Breast epithelium (tissue), 4 donors: ENCODE measurements around the gene PLXNC1. TPM values are rescaled to one million over a fixed set of nuclear protein-coding genes. Genes with fewer than 3 reads are reported as not detected.

Experiments used
- DNase-seq, 2 donors: peaks; one replicate each; pipeline ENCODE4 v3.0.0-alpha.2; 2019; ENCODE audit warnings: low spot score in 2 of 2
- H3K27ac ChIP-seq, 2 donors: fragments of 200-600 bp; sonication (generic) in 1 of 2; one replicate each; pipeline ENCODE4 v1.5.1; 2016 to 2019; ENCODE audit warnings: mild to moderate bottlenecking in 1 of 2
- H3K27me3 ChIP-seq, 2 donors: fragments of 200-600 bp; sonication (generic) in 1 of 2; one replicate each; pipeline versions ENCODE4 v1.5.1 to v1.6.0; 2017 to 2019; ENCODE audit warnings: control low read depth in 1 of 2, mild to moderate bottlenecking in 1 of 2
- H3K36me3 ChIP-seq: fragments of 200-600 bp; one replicate; pipeline ENCODE4 v1.5.1; 2019
- H3K4me1 ChIP-seq, 2 donors: fragments of 200-600 bp; sonication (generic); one replicate each; pipeline ENCODE4 v1.5.1; 2016 to 2019; ENCODE audit warnings: control low read depth in 1 of 2
- H3K4me3 ChIP-seq, 3 donors: fragments of 200-600 bp; sonication (generic); 1 replicate in 2 of 3; 2 replicates in 1 of 3; pipeline ENCODE4 v1.5.1; 2016 to 2019; ENCODE audit warnings: mild to moderate bottlenecking in 3 of 3, moderate library complexity in 2 of 3
- H3K9me3 ChIP-seq, 2 donors: fragments of 200-600 bp; sonication (generic) in 1 of 2; one replicate each; pipeline ENCODE4 v1.5.1; 2016 to 2019; ENCODE audit warnings: control low read depth in 1 of 2
- POLR2A ChIP-seq: fragments of 450-650 bp; IDR thresholded peaks from one replicate; pipeline ENCODE4 v1.6.1; 2016; ENCODE audit warnings: antibody characterized with exemption, mild to moderate bottlenecking, moderate library complexity
- POLR2AphosphoS5 ChIP-seq, 3 donors: sonication (generic); formaldehyde crosslinking; IDR thresholded peaks; one replicate each; pipeline ENCODE4 v1.6.1; 2017; ENCODE audit warnings: antibody characterized with exemption in 3 of 3
- intact Hi-C: fragments of 100-400 bp; cut with DNase I; formaldehyde crosslinking; loops from one replicate; pipeline ENCODE4 v1.15.1; 2023; ENCODE audit warnings: low total_unique reads
- total RNA-seq, 3 donors: library from RNA; depleted of rRNA; stranded (reverse); fragments of >200 nt; gene quantifications; one replicate each; pipeline ENCODE4 v1.1.0, GENCODE V29; 2016
- TF ChIP-seq, protein P1 (sequence below), 3 donors: fragments of 450-650 bp; IDR thresholded peaks; one replicate each; pipeline ENCODE4 v1.5.1; 2016 to 2017; ENCODE audit warnings: antibody characterized with exemption in 3 of 3, mild to moderate bottlenecking in 3 of 3, moderate library complexity in 3 of 3

PLXNC1 gene
- total RNA-seq, 3 donors from 2014 or later = 7.5 to 21.4 (median 8.2) TPM

DNA sequence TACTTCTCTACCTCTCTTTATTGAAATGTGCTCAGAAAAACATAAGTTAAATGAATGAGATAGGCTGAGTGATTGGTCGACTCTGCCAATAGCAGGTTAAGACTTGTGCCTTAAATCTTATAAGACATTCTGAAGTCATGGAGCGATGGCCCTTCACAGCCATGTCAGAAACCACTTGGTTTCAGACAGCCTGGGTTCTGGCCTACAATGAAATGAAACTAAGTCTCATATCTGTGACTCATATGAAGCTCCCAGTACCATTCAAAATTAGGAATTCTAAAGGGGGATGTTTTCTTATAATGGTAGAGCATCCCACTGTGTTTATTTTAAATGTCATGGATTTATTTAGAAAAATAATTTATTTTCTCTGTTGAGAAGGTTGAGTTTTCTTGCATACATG, 42.6 kb downstream of the PLXNC1 start:
- TF ChIP-seq POLR2AphosphoS5 (IDR thresholded peaks at IDR 0.05) (no peak), POLR2A (no peak)
- TF ChIP-seq, protein P1, sequence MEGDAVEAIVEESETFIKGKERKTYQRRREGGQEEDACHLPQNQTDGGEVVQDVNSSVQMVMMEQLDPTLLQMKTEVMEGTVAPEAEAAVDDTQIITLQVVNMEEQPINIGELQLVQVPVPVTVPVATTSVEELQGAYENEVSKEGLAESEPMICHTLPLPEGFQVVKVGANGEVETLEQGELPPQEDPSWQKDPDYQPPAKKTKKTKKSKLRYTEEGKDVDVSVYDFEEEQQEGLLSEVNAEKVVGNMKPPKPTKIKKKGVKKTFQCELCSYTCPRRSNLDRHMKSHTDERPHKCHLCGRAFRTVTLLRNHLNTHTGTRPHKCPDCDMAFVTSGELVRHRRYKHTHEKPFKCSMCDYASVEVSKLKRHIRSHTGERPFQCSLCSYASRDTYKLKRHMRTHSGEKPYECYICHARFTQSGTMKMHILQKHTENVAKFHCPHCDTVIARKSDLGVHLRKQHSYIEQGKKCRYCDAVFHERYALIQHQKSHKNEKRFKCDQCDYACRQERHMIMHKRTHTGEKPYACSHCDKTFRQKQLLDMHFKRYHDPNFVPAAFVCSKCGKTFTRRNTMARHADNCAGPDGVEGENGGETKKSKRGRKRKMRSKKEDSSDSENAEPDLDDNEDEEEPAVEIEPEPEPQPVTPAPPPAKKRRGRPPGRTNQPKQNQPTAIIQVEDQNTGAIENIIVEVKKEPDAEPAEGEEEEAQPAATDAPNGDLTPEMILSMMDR (IDR thresholded peaks at IDR 0.05) = no peak
- no peaks in the 10 kb centered on the region for H3K36me3 ChIP-seq
- no peaks in the 10 kb centered on the region for H3K9me3 ChIP-seq
- H3K27me3 ChIP-seq = no peaks in the 10 kb centered on the region
- H3K27ac ChIP-seq = no peak overlapping the region
- no peaks in the 10 kb centered on the region for H3K4me1 ChIP-seq
- H3K4me3 ChIP-seq = no peak overlapping the region
- no peak for DNase-seq
- intact Hi-C loops = no loop called here

GRCh38 chr12:94191811-94192210, 43.4 kb downstream of the PLXNC1 start:
- TF ChIP-seq POLR2A = no peak
- TF ChIP-seq, protein P1 (IDR thresholded peaks at IDR 0.05) = no peak
- no peak for TF ChIP-seq POLR2AphosphoS5 (IDR thresholded peaks at IDR 0.05)
- H3K36me3 ChIP-seq = no peaks in the 10 kb centered on the region
- H3K9me3 ChIP-seq = no peaks in the 10 kb centered on the region
- no peak overlapping the region for H3K4me3 ChIP-seq
- no peaks in the 10 kb centered on the region for H3K4me1 ChIP-seq
- no peak overlapping the region for H3K27ac ChIP-seq
- intact Hi-C loops = no loop called here
- H3K27me3 ChIP-seq = no peaks in the 10 kb centered on the region
- no peak for DNase-seq

DNA sequence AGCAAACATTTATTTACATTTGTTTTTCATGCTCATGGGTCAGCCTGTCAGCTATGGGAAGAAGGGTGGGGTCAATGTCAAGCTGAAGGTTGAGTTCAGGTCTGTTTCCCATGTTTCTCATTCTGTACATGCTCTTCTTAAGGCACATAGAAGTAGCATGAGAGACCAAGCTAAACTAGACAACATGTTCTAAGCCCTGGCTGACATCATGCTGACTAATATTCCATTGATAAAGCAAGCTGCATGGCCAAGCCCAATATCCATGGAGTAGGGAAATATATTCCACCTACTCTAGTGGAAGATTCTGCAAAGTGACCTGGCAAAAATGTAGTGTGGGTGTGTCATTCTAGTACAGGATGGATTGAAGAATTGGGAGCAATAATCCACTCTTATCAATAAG, 44.1 kb downstream of the PLXNC1 start:
- Histone ChIP-seq H3K36me3 (no peaks in the 10 kb centered on the region), H3K4me3 (no peak overlapping the region), H3K9me3 (no peaks in the 10 kb centered on the region), H3K27ac (no peak overlapping the region), H3K27me3 (no peaks in the 10 kb centered on the region), H3K4me1 (no peaks in the 10 kb centered on the region)
- TF ChIP-seq POLR2A (no peak), POLR2AphosphoS5 (IDR thresholded peaks at IDR 0.05) (no peak)
- TF ChIP-seq, protein P1 (IDR thresholded peaks at IDR 0.05) = no peak
- DNase-seq = no peak
- intact Hi-C loops = no loop called here

DNA sequence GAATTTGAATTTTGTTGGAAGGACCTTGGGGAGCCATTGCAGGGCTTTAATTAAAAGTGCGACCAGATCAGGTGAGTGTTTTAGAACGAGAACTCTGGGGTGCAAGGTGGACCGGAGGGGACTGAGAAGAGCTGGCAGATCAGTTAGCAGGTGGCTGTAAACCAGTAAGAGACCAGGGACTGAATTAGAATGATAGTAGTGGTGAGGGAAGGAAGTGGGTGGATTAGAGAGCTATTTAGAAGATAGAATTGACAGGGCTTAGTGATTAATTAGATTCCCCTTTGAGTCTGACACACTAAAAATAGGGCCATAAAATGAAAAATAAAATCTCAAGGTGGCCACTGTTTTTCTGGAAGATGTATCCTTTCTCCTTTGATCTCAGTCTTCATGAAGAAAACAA, 44.8 kb downstream of the PLXNC1 start:
- TF ChIP-seq, protein P1 (IDR thresholded peaks at IDR 0.05) = no peak
- TF ChIP-seq POLR2AphosphoS5 (IDR thresholded peaks at IDR 0.05) = no peak
- no peak for TF ChIP-seq POLR2A
- H3K27me3 ChIP-seq = no peaks in the 10 kb centered on the region
- intact Hi-C loops = no loop called here
- H3K27ac ChIP-seq = no peak overlapping the region
- H3K4me1 ChIP-seq = no peaks in the 10 kb centered on the region
- H3K4me3 ChIP-seq = no peak overlapping the region
- no peaks in the 10 kb centered on the region for H3K9me3 ChIP-seq
- DNase-seq = no peak
- H3K36me3 ChIP-seq = no peaks in the 10 kb centered on the region

DNA sequence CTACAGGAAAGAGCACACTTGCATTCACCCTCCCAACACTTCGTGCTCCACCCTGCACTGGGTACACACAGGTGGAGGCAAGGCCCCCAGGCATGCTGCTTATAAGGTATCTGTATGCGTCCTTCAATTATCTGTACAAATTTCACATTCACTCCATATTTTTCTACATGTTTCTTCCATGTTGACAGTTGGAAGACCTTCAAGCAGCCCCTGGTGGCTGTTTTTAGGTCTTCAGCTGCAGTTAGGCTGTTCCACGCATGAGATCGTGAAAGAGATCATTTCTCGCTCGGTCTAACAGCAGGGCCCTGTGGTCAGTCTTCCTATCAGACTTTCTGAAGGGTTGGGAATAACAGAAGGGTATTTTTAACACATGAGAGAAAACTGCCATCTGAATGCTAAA, 47.1 kb downstream of the PLXNC1 start:
- Histone ChIP-seq H3K36me3 (no peaks in the 10 kb centered on the region), H3K27ac (no peak overlapping the region), H3K27me3 (no peaks in the 10 kb centered on the region), H3K4me3 (no peak overlapping the region), H3K9me3 (no peaks in the 10 kb centered on the region), H3K4me1 (no peaks in the 10 kb centered on the region)
- TF ChIP-seq, protein P1 (IDR thresholded peaks at IDR 0.05) = no peak
- TF ChIP-seq POLR2AphosphoS5 (IDR thresholded peaks at IDR 0.05) (no peak), POLR2A (no peak)
- intact Hi-C loops = loop anchor here (1.0 kb wide), 1 partner anchor 40 kb away; no protein-coding TSS in a partner anchor
- DNase-seq = no peak
